Stimulated activated naive CD8-positive, alpha-beta T cell treated with anti-CD3 and anti-CD28 coated beads, Interleukin-15, Interleukin-2, amounts not matched to agents 100 ng/mL and 50 ng/mL, for 24 hours (primary cell): Measurements from ENCODE around the gene TMEM53.
A peak's percentile ranks its signal among the peaks of the same experiment; 100 is the strongest.

Experiments
- H3K27ac Mint-ChIP-seq: one replicate; pipeline ENCODE4 v1.8.0; 2021; ENCODE audit warnings: mild to moderate bottlenecking, mixed read lengths
- H3K27me3 Mint-ChIP-seq: one replicate; pipeline ENCODE4 v1.8.0; 2021; ENCODE audit warnings: mixed read lengths
- H3K36me3 Mint-ChIP-seq: one replicate; pipeline ENCODE4 v1.8.0; 2021; ENCODE audit warnings: low read depth, mixed read lengths
- H3K4me1 Mint-ChIP-seq: one replicate; pipeline ENCODE4 v1.8.0; 2021; ENCODE audit warnings: low read depth, mixed read lengths
- H3K4me3 Mint-ChIP-seq: one replicate; pipeline ENCODE4 v1.8.0; 2021; ENCODE audit warnings: mild to moderate bottlenecking, mixed read lengths
- H3K9me3 Mint-ChIP-seq: one replicate; pipeline ENCODE4 v1.8.0; 2021; ENCODE audit warnings: mixed read lengths

The TMEM53 gene

GRCh38 chr1:44674113-44675000, at the start of gene TMEM53, which contains the start of gene ARMH1:
TSS of gene TMEM53 (minus strand) at chr1:44674481. CDS start at chr1:44674391, 90 bp downstream.
TSS of gene ARMH1 (plus strand) at chr1:44674714. CDS start at chr1:44689698, 14,984 bp downstream.
- no peaks in the 10 kb centered on the region for H3K36me3 Mint-ChIP-seq
- no peaks in the 10 kb centered on the region for H3K9me3 Mint-ChIP-seq
- peak within 1 kb of the TSS; percentile 84 for H3K4me3 Mint-ChIP-seq
- H3K27ac Mint-ChIP-seq, result peak within 1 kb of the TSS; percentile 72
- no peaks in the 10 kb centered on the region for H3K27me3 Mint-ChIP-seq
- peaks cover 29% of the 10 kb centered on the region for H3K4me1 Mint-ChIP-seq

GRCh38 chr1:44723496-44724295, 49.4 kb upstream of the TMEM53 start:
- Mint-ChIP-seq H3K27ac (peak overlapping the region; percentile 96), H3K9me3 (no peaks in the 10 kb centered on the region), H3K36me3 (peaks cover 8% of the 10 kb centered on the region), H3K4me3 (peak overlapping the region; percentile 80), H3K4me1 (peaks cover 76% of the 10 kb centered on the region), H3K27me3 (no peaks in the 10 kb centered on the region)

DNA sequence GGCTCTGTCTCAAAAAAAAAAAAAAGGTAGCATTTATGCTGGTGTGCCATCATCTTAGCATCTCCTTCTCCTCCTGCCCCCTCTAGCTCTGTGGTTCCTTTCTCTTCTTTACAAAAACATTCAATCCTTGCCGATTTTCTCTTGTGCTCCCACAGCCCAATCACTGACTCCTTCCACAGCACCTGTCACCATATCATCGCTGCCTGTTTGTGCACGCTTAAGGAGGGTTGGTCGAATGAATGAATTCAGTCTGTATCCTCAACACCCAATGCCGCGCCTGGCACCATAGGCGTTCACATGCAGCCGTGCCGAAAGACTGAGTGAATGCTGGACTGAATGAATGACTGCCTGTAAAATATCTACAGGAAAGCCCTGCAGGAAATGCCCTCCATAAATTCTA, 48.8 kb upstream of the TMEM53 start:
- H3K4me1 Mint-ChIP-seq, result peaks cover 80% of the 10 kb centered on the region
- no peaks in the 10 kb centered on the region for H3K9me3 Mint-ChIP-seq
- H3K27me3 Mint-ChIP-seq, result no peaks in the 10 kb centered on the region
- peak overlapping the region; percentile 96 for H3K27ac Mint-ChIP-seq
- peak overlapping the region; percentile 80 for H3K4me3 Mint-ChIP-seq
- peaks cover 8% of the 10 kb centered on the region for H3K36me3 Mint-ChIP-seq

- Mint-ChIP-seq H3K27me3 (no peaks in the 10 kb centered on the region), H3K4me1 (peaks cover 82% of the 10 kb centered on the region), H3K27ac (peak overlapping the region; percentile 98), H3K4me3 (peak overlapping the region; percentile 56), H3K36me3 (peaks cover 8% of the 10 kb centered on the region), H3K9me3 (no peaks in the 10 kb centered on the region)
Observed at GRCh38 chr1:44721485-44722361, 47.4 kb upstream of the TMEM53 start.

- H3K27ac Mint-ChIP-seq, result peak overlapping the region; percentile 6
- no peaks in the 10 kb centered on the region for H3K9me3 Mint-ChIP-seq
- peaks cover 6% of the 10 kb centered on the region for H3K36me3 Mint-ChIP-seq
- H3K4me3 Mint-ChIP-seq, result no peak overlapping the region
- no peaks in the 10 kb centered on the region for H3K27me3 Mint-ChIP-seq
- peaks cover 83% of the 10 kb centered on the region for H3K4me1 Mint-ChIP-seq
Observed at GRCh38 chr1:44720281-44720680, 46.0 kb upstream of the TMEM53 start.

DNA sequence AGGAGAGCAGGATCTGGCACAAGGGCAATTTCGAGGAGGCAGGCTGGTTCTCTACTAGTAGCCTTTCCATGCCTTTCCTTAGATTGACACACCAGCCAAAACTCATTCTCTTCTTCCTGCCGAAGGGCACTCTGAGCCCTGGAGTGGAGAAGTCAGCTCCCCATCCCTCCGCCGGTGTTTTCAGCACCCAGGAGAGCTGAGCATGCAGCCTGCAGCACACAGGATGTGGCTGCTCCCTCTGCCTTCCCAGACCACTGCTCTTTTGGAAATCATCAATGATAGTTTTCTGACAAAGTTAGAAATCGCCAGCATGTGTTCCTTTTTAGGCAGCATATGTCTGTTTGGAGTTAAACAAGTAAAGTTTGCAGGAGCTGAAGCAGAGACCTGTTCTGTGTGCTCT, 45.0 kb upstream of the TMEM53 start:
- no peak overlapping the region for H3K4me3 Mint-ChIP-seq

GRCh38 chr1:44718091-44718490, 43.8 kb upstream of the TMEM53 start:
- no peak overlapping the region for H3K27ac Mint-ChIP-seq
- H3K9me3 Mint-ChIP-seq, result no peaks in the 10 kb centered on the region
- H3K4me3 Mint-ChIP-seq, result no peak overlapping the region
- peaks cover 79% of the 10 kb centered on the region for H3K4me1 Mint-ChIP-seq
- H3K36me3 Mint-ChIP-seq, result no peaks in the 10 kb centered on the region
- no peaks in the 10 kb centered on the region for H3K27me3 Mint-ChIP-seq

More for the DNA sequence above, 45.0 kb upstream of the TMEM53 start:
- Mint-ChIP-seq H3K27ac (no peak overlapping the region), H3K27me3 (no peaks in the 10 kb centered on the region), H3K4me1 (peaks cover 83% of the 10 kb centered on the region), H3K9me3 (no peaks in the 10 kb centered on the region), H3K36me3 (no peaks in the 10 kb centered on the region)

GRCh38 chr1:44717653-44718052, 43.4 kb upstream of the TMEM53 start:
- Mint-ChIP-seq H3K27ac (no peak overlapping the region), H3K36me3 (no peaks in the 10 kb centered on the region), H3K9me3 (no peaks in the 10 kb centered on the region), H3K4me3 (no peak overlapping the region), H3K27me3 (no peaks in the 10 kb centered on the region), H3K4me1 (peaks cover 75% of the 10 kb centered on the region)

GRCh38 chr1:44717156-44717555, 42.9 kb upstream of the TMEM53 start:
- Mint-ChIP-seq H3K9me3 (no peaks in the 10 kb centered on the region), H3K36me3 (no peaks in the 10 kb centered on the region), H3K4me1 (peaks cover 72% of the 10 kb centered on the region), H3K27ac (no peak overlapping the region), H3K27me3 (no peaks in the 10 kb centered on the region), H3K4me3 (no peak overlapping the region)

- Mint-ChIP-seq H3K27me3 (no peaks in the 10 kb centered on the region), H3K36me3 (no peaks in the 10 kb centered on the region), H3K4me3 (peak overlapping the region; percentile 30), H3K4me1 (peaks cover 51% of the 10 kb centered on the region), H3K9me3 (no peaks in the 10 kb centered on the region), H3K27ac (peak overlapping the region; percentile 76)
Observed at GRCh38 chr1:44714944-44715571, 40.8 kb upstream of the TMEM53 start.

GRCh38 chr1:44714532-44714931, 40.3 kb upstream of the TMEM53 start:
- Mint-ChIP-seq H3K27ac (no peak overlapping the region), H3K4me3 (no peak overlapping the region), H3K27me3 (no peaks in the 10 kb centered on the region), H3K9me3 (no peaks in the 10 kb centered on the region), H3K4me1 (peaks cover 48% of the 10 kb centered on the region), H3K36me3 (no peaks in the 10 kb centered on the region)

- H3K27me3 Mint-ChIP-seq, result no peaks in the 10 kb centered on the region
- no peaks in the 10 kb centered on the region for H3K36me3 Mint-ChIP-seq
- H3K9me3 Mint-ChIP-seq, result no peaks in the 10 kb centered on the region
- H3K27ac Mint-ChIP-seq, result no peak overlapping the region
- peaks cover 47% of the 10 kb centered on the region for H3K4me1 Mint-ChIP-seq
- no peak overlapping the region for H3K4me3 Mint-ChIP-seq
Observed at GRCh38 chr1:44713321-44713781, 39.1 kb upstream of the TMEM53 start.

DNA sequence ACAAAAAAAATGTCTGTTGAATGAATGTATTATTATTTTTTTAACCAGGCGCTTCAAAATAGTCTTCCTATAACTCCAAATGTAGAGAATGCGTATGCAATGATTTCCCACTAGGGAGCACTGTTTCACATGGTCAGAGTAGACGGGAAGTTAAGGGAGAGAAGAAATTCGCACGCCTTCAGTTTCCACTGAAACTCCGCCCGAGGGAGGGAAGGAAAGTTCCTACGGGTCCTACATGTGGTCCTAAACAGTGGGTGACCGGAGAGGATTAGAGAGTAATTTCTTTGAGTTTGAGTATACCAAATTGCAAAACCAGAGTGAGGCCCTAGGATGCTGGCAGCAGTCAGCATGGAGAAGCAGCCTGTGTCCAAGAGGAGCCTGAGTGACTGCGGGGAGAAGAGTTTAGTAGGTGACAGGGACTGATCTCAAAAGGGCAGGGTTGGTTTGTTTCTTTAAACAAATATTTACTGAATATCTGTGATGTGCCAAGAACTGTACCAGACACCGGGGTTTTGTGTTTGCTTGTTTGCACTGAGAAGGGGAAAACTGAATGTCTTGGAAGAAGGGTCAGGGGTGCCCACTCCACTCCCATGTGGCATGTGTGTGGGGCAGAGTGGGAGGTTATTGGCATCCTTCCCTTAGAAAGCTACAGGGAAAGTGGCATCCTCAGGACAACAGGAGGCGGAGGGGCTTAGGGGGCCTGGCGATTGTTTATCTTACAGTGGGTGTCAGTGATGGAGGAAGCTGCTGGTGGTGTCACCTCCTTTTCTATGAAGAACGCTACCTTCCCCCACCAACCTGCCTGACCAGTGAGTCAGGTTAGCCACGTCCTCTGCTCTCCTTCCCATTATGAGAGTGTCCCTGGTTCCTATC, 33.9 kb upstream of the TMEM53 start:
- Mint-ChIP-seq H3K27ac (peak overlapping the region; percentile 81), H3K4me1 (peaks cover 18% of the 10 kb centered on the region), H3K27me3 (no peaks in the 10 kb centered on the region), H3K9me3 (no peaks in the 10 kb centered on the region), H3K36me3 (no peaks in the 10 kb centered on the region), H3K4me3 (peak overlapping the region; percentile 61)
